ENCODE results near the gene TGFBI. TPM values are rescaled to one million over a fixed set of nuclear protein-coding genes. Genes with fewer than 3 reads are reported as not detected.

Gene TGFBI
- total RNA-seq, 4 donors from 2014 or later = 7.3 to 63.5 (median 33.3) TPM

GRCh38 chr5:136023958-136024541 is 4.7 kb upstream of the TGFBI start:
- DNase-seq = no peak
- peak overlapping the region in 2 of 4 donors; percentile 33 to 57 for H3K27ac ChIP-seq
- H3K9me3 ChIP-seq = no peaks in the 10 kb centered on the region
- H3K4me3 ChIP-seq = no peak overlapping the region
- 32 to 34% methylated on average over 9 of the region's 9 CpGs for WGBS, 2 donors
- TF ChIP-seq POLR2A (IDR thresholded peaks at IDR 0.05) = no peak
- TF ChIP-seq, protein P1, sequence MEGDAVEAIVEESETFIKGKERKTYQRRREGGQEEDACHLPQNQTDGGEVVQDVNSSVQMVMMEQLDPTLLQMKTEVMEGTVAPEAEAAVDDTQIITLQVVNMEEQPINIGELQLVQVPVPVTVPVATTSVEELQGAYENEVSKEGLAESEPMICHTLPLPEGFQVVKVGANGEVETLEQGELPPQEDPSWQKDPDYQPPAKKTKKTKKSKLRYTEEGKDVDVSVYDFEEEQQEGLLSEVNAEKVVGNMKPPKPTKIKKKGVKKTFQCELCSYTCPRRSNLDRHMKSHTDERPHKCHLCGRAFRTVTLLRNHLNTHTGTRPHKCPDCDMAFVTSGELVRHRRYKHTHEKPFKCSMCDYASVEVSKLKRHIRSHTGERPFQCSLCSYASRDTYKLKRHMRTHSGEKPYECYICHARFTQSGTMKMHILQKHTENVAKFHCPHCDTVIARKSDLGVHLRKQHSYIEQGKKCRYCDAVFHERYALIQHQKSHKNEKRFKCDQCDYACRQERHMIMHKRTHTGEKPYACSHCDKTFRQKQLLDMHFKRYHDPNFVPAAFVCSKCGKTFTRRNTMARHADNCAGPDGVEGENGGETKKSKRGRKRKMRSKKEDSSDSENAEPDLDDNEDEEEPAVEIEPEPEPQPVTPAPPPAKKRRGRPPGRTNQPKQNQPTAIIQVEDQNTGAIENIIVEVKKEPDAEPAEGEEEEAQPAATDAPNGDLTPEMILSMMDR (IDR thresholded peaks at IDR 0.05) = no peak
- no peaks in the 10 kb centered on the region for H3K36me3 ChIP-seq
- intact Hi-C loops (cut with DNase I) = no loop called here
- H3K4me1 ChIP-seq = peaks cover 30 to 80% (median 50%) of the 10 kb centered on the region in 3 donors
- peaks cover 0 to 64% (median 0%) of the 10 kb centered on the region in 4 donors for H3K27me3 ChIP-seq

- no peak for DNase-seq
- H3K4me3 ChIP-seq = no peak overlapping the region
- 49 to 67% methylated on average over 2 of the region's 2 CpGs for WGBS, 2 donors
- intact Hi-C loops (cut with DNase I) = no loop called here
- peaks cover 0 to 81% (median 0%) of the 10 kb centered on the region in 4 donors for H3K27me3 ChIP-seq
- H3K9me3 ChIP-seq = no peaks in the 10 kb centered on the region
- H3K36me3 ChIP-seq = no peaks in the 10 kb centered on the region
- TF ChIP-seq, protein P1 (IDR thresholded peaks at IDR 0.05) = no peak
- no peak for TF ChIP-seq POLR2A (IDR thresholded peaks at IDR 0.05)
- H3K4me1 ChIP-seq = peaks cover 19 to 80% (median 38%) of the 10 kb centered on the region in 3 donors
- H3K27ac ChIP-seq = peak overlapping the region in 2 of 4 donors; percentile 39 to 51
Observed at GRCh38 chr5:136025900-136026299, 2.9 kb upstream of the TGFBI start.

DNA sequence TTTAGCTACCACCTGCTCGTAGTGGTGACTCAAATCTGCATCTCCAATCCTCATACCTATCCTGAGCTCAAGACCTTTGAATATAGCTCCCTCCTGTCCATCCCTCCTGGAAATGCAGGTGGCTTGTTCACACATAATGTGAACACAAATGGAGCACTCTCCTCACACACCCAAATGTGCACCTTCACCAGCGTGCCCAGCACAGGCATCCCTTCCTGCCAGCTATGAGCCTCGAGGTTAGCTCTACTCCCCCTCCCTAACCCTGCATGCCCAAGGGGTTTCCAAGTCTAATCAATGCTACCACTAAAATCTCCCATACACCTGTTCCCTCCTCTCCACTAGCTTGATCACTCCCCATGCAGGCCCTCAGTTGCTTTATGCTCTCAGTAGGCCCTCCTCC is 2.2 kb upstream of the TGFBI start:
- intact Hi-C loops (cut with DNase I) = no loop called here

DNA sequence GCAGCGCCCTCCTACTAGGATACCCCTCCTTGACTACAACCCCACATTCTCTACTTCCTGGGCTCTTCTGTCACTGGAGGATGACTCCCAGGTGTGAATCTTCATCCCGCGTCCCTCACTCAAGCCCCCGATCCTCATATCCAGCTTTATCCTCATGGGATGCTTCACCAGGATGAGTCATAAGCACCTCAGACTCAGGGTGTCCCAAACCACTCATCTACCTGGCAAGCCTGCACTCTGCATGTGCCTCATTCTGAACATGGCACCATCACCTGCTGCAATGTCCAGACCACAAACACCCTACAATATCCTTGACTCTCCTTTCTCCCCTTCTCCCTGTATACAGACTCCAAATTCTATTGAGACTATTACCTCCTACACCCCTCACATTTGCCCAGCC is 1.5 kb upstream of the TGFBI start:
- no peak for DNase-seq
- peaks cover 22 to 88% (median 39%) of the 10 kb centered on the region in 3 donors for H3K4me1 ChIP-seq

More for the DNA sequence above, 2.2 kb upstream of the TGFBI start:
- Histone ChIP-seq H3K4me3 (no peak overlapping the region), H3K9me3 (no peaks in the 10 kb centered on the region), H3K36me3 (no peaks in the 10 kb centered on the region), H3K4me1 (peaks cover 19 to 81% (median 32%) of the 10 kb centered on the region in 3 donors), H3K27ac (no peak overlapping the region), H3K27me3 (peaks cover 0 to 81% (median 0%) of the 10 kb centered on the region in 4 donors)
- no peak for DNase-seq
- TF ChIP-seq, protein P1 (IDR thresholded peaks at IDR 0.05) = no peak
- TF ChIP-seq POLR2A (IDR thresholded peaks at IDR 0.05) = no peak
- WGBS, 2 donors = 86 to 88% methylated on average over 3 of the region's 3 CpGs

DNA sequence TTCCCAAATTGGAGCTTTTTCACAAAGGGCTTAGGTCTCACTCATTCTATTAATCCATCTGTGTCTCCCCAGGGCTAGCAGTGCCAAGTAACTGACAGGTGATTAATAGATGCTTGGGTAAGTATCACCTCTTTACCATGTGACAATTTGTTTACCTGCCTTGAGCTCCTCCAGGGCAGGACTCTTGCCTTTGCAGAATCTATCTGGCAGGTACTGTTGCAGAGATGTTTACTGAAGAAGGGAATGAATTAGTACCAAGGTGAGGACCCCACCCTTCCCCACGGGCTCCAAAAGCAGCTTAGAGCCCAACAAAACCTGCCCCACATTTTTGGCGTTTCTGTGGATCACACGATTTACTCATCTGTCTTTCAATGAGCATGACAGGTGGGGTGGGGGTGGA is 698 bp upstream of the TGFBI start:
- intact Hi-C loops (cut with DNase I) = no loop called here
- TF ChIP-seq, protein P1 (IDR thresholded peaks at IDR 0.05) = no peak
- no peak for TF ChIP-seq POLR2A (IDR thresholded peaks at IDR 0.05)
- Histone ChIP-seq H3K4me1 (peaks cover 22 to 96% (median 45%) of the 10 kb centered on the region in 3 donors), H3K27ac (peak overlapping the region in 1 of 4 donors; percentile 71), H3K9me3 (no peaks in the 10 kb centered on the region), H3K4me3 (no peak overlapping the region), H3K27me3 (peaks cover 0 to 74% (median 0%) of the 10 kb centered on the region in 4 donors), H3K36me3 (no peaks in the 10 kb centered on the region)
- 20 to 28% methylated on average over 2 to 3 of the region's 3 CpGs for WGBS, 2 donors
- DNase-seq = no peak

More for the DNA sequence above, 1.5 kb upstream of the TGFBI start:
- WGBS, 2 donors = 75 to 80% methylated on average over 4 of the region's 4 CpGs
- no peak overlapping the region for H3K27ac ChIP-seq
- no peaks in the 10 kb centered on the region for H3K9me3 ChIP-seq
- peaks cover 0 to 81% (median 0%) of the 10 kb centered on the region in 4 donors for H3K27me3 ChIP-seq
- no peaks in the 10 kb centered on the region for H3K36me3 ChIP-seq
- intact Hi-C loops (cut with DNase I) = no loop called here
- no peak overlapping the region for H3K4me3 ChIP-seq
- TF ChIP-seq POLR2A (IDR thresholded peaks at IDR 0.05) = no peak
- TF ChIP-seq, protein P1 (IDR thresholded peaks at IDR 0.05) = no peak

All from esophagus squamous epithelium (tissue), 5 donors.